H1 (cell line): Measurements from ENCODE around the gene PKIB. TPM values are rescaled to one million over a fixed set of nuclear protein-coding genes. Genes with fewer than 3 reads are reported as not detected.

Source experiments
- ASH2L ChIP-seq: fragments of 200-600, 300-600 bp; sonication (generic); IDR thresholded peaks from one replicate; pipeline ENCODE4 v1.7.1; 2017; ENCODE audit warnings: low read length
- polyA plus RNA-seq, 7 experiments: library from polyadenylated mRNA; depleted of rRNA in 3 of 7; stranded (reverse) in 5 of 7; unstranded in 2 of 7; fragments of >200 nt in 5 of 7; fragments of 200-250 nt in 2 of 7; gene quantifications; 1 replicate in 5 of 7; 2 replicates in 1 of 7; 4 replicates in 1 of 7; pipeline versions ENCODE4 v1.2.1 to v1.2.3, GENCODE V29; 2011 to 2013; ENCODE audit warnings: missing spikeins in 2 of 7, mixed read lengths in 2 of 7
- total RNA-seq: library from RNA; stranded (reverse); fragmentation: NEBNext Ultra II Directional; extraction: Animal tissue kit (Norgen Biotek cat#: 25700); gene quantifications from 2 replicates; pipeline ENCODE4 v1.2.1, GENCODE V29; 2021
- TF ChIP-seq, protein P1 (sequence below): fragments of 300-600 bp; sonication (generic); IDR thresholded peaks from 2 replicates; pipeline ENCODE4 v1.7.1; 2012; ENCODE audit warnings: low read length, moderate library complexity, mild to moderate bottlenecking, inconsistent platforms; ENCODE audit not compliant: insufficient replicate concordance
- TF ChIP-seq, protein P2 (sequence below): IDR thresholded peaks from 2 replicates; pipeline ENCODE4 v1.6.1; 2012; ENCODE audit warnings: inconsistent platforms

The PKIB gene
- total and polyA plus RNA-seq, 2 of the 8 experiments (the other 6 are each of a cell fraction or from before 2014, with no cell fraction given) = 13.5 to 73.3 TPM

GRCh38 chr6:122640366-122640765 lies 30.2 kb downstream of the PKIB start (continued):
- TF ChIP-seq, protein P1, sequence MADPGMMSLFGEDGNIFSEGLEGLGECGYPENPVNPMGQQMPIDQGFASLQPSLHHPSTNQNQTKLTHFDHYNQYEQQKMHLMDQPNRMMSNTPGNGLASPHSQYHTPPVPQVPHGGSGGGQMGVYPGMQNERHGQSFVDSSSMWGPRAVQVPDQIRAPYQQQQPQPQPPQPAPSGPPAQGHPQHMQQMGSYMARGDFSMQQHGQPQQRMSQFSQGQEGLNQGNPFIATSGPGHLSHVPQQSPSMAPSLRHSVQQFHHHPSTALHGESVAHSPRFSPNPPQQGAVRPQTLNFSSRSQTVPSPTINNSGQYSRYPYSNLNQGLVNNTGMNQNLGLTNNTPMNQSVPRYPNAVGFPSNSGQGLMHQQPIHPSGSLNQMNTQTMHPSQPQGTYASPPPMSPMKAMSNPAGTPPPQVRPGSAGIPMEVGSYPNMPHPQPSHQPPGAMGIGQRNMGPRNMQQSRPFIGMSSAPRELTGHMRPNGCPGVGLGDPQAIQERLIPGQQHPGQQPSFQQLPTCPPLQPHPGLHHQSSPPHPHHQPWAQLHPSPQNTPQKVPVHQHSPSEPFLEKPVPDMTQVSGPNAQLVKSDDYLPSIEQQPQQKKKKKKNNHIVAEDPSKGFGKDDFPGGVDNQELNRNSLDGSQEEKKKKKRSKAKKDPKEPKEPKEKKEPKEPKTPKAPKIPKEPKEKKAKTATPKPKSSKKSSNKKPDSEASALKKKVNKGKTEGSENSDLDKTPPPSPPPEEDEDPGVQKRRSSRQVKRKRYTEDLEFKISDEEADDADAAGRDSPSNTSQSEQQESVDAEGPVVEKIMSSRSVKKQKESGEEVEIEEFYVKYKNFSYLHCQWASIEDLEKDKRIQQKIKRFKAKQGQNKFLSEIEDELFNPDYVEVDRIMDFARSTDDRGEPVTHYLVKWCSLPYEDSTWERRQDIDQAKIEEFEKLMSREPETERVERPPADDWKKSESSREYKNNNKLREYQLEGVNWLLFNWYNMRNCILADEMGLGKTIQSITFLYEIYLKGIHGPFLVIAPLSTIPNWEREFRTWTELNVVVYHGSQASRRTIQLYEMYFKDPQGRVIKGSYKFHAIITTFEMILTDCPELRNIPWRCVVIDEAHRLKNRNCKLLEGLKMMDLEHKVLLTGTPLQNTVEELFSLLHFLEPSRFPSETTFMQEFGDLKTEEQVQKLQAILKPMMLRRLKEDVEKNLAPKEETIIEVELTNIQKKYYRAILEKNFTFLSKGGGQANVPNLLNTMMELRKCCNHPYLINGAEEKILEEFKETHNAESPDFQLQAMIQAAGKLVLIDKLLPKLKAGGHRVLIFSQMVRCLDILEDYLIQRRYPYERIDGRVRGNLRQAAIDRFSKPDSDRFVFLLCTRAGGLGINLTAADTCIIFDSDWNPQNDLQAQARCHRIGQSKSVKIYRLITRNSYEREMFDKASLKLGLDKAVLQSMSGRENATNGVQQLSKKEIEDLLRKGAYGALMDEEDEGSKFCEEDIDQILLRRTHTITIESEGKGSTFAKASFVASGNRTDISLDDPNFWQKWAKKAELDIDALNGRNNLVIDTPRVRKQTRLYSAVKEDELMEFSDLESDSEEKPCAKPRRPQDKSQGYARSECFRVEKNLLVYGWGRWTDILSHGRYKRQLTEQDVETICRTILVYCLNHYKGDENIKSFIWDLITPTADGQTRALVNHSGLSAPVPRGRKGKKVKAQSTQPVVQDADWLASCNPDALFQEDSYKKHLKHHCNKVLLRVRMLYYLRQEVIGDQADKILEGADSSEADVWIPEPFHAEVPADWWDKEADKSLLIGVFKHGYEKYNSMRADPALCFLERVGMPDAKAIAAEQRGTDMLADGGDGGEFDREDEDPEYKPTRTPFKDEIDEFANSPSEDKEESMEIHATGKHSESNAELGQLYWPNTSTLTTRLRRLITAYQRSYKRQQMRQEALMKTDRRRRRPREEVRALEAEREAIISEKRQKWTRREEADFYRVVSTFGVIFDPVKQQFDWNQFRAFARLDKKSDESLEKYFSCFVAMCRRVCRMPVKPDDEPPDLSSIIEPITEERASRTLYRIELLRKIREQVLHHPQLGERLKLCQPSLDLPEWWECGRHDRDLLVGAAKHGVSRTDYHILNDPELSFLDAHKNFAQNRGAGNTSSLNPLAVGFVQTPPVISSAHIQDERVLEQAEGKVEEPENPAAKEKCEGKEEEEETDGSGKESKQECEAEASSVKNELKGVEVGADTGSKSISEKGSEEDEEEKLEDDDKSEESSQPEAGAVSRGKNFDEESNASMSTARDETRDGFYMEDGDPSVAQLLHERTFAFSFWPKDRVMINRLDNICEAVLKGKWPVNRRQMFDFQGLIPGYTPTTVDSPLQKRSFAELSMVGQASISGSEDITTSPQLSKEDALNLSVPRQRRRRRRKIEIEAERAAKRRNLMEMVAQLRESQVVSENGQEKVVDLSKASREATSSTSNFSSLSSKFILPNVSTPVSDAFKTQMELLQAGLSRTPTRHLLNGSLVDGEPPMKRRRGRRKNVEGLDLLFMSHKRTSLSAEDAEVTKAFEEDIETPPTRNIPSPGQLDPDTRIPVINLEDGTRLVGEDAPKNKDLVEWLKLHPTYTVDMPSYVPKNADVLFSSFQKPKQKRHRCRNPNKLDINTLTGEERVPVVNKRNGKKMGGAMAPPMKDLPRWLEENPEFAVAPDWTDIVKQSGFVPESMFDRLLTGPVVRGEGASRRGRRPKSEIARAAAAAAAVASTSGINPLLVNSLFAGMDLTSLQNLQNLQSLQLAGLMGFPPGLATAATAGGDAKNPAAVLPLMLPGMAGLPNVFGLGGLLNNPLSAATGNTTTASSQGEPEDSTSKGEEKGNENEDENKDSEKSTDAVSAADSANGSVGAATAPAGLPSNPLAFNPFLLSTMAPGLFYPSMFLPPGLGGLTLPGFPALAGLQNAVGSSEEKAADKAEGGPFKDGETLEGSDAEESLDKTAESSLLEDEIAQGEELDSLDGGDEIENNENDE = no peak
- no peak for TF ChIP-seq ASH2L
- TF ChIP-seq, protein P2, sequence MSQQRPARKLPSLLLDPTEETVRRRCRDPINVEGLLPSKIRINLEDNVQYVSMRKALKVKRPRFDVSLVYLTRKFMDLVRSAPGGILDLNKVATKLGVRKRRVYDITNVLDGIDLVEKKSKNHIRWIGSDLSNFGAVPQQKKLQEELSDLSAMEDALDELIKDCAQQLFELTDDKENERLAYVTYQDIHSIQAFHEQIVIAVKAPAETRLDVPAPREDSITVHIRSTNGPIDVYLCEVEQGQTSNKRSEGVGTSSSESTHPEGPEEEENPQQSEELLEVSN = no peak
